Activated B cell treated with CpG ODN at 0.5 μM for 24 hours (primary cell): ENCODE data around the gene ANAPC2. TPM values are rescaled to one million over a fixed set of nuclear protein-coding genes. Genes with fewer than 3 reads are reported as not detected.

Experiments
- ATAC-seq: fragments of 200-7000 bp; cut with Tn5 transposase; one replicate; pipeline ENCODE4 v1.10.0; 2021; ENCODE audit warnings: low read depth, mild to moderate bottlenecking, moderate library complexity
- CTCF ChIA-PET: fragments of 350-600 bp; sonication (Branson Sonifier 250); formaldehyde crosslinking; loops from one replicate; lab custom pipeline; 2021; ENCODE audit warnings: antibody characterized with exemption; lab: Charles Lee
- POLR2A ChIA-PET: fragments of 350-600 bp; sonication (Branson Sonifier 250); formaldehyde crosslinking; loops from one replicate; lab custom pipeline; 2021; ENCODE audit warnings: antibody characterized with exemption; lab: Charles Lee
- DNase-seq: peaks from one replicate; pipeline ENCODE4 v3.0.0; 2022
- H3K27ac Mint-ChIP-seq: one replicate; pipeline ENCODE4 v1.8.0; 2020; ENCODE audit warnings: mixed read lengths
- H3K27me3 Mint-ChIP-seq: one replicate; pipeline ENCODE4 v1.8.0; 2021; ENCODE audit warnings: mixed read lengths
- H3K36me3 Mint-ChIP-seq: one replicate; pipeline ENCODE4 v1.8.0; 2021; ENCODE audit warnings: low read depth, mixed read lengths
- H3K4me1 Mint-ChIP-seq: one replicate; pipeline ENCODE4 v1.8.0; 2021; ENCODE audit warnings: mixed read lengths
- H3K4me3 Mint-ChIP-seq: one replicate; pipeline ENCODE4 v1.8.0; 2020; ENCODE audit warnings: mild to moderate bottlenecking, mixed read lengths
- H3K9me3 Mint-ChIP-seq: one replicate; pipeline ENCODE4 v1.8.0; 2020; ENCODE audit warnings: mixed read lengths
- intact Hi-C: fragments of 100-400 bp; cut with micrococcal nuclease; formaldehyde crosslinking; loops from one replicate; pipeline ENCODE4 v1.15.1; 2024
- total RNA-seq: library from RNA; stranded (reverse); gene quantifications from 2 replicates; pipeline ENCODE4 v1.2.3, GENCODE V29; 2022
- TF ChIP-seq, protein P1 (sequence below): fragments of 200-600 bp; IDR thresholded peaks from one replicate; pipeline ENCODE4 v1.8.0; 2022; ENCODE audit warnings: antibody characterized with exemption, mild to moderate bottlenecking

Gene ANAPC2
- total RNA-seq, 1 donor from 2014 or later, result 93.9 TPM

DNA sequence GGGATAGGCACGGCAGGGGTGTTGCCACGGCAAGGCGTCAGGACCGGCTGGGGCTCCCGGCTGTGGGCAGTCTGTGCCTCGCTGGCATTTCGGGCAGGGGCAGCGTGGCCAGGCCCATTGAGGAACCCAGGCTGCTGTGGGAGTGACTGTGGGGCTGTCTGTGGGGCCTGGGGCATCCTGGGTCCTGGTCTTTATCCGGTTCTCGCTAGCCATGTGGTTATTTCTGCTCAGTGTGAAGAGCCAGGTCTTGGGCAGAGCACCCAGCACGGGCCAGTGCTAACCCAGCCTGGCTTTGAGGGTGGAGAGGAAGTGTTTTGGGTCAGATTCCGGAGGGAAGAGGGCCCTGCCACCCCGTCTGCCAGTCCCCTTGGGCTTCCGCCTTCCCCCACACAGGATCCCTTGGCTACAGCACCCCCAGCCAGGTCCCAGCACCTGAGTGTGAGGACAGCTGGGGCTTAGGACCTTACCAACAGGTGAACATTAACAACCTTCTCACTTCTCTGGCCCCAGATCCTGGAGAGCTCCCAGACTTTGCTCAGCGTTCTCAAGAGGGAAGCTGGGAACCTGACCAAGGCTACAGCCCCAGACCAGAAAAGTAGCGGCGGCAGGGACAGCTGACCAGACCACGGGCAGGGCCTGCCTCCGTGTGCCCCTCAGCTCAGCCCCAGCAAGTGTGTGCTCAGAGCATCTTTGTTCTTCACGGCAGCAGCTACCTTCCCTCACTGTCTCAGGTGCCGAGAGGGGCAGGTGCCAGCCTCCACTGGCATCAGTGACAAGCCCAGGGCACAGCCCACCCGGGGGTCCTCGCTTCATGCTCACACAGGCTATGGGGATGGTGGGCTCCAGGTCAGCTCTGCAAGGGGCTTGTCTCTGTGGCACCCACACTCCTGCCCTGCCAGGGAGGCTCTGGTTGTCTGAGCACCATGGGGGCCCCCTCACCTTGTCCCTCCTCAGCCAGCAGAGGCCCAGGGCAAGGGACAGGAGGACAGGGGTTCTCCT is 1.2 kb upstream of the ANAPC2 start:
- intact Hi-C loops, result loop anchor here (1.0 kb wide), 1 partner anchor 38 kb away; the partner anchor contains the start of gene RNF224
- CTCF ChIA-PET, result interaction anchor here (0.9 to 2.0 kb wide), 10 partner anchors 12 to 143 kb away, joined by 3 to 13 read pairs (median 5); partner anchors contain the start of genes MAN1B1, RNF224 and TPRN
- H3K4me3 Mint-ChIP-seq, result peak overlapping the region; percentile 91
- DNase-seq (no peak), ATAC-seq (no peak)
- peaks cover 36% of the 10 kb centered on the region for H3K4me1 Mint-ChIP-seq
- H3K27me3 Mint-ChIP-seq, result no peaks in the 10 kb centered on the region
- no peaks in the 10 kb centered on the region for H3K9me3 Mint-ChIP-seq
- peak overlapping the region; percentile 91 for H3K27ac Mint-ChIP-seq
- H3K36me3 Mint-ChIP-seq, result peaks cover 43% of the 10 kb centered on the region
- TF ChIP-seq, protein P1, sequence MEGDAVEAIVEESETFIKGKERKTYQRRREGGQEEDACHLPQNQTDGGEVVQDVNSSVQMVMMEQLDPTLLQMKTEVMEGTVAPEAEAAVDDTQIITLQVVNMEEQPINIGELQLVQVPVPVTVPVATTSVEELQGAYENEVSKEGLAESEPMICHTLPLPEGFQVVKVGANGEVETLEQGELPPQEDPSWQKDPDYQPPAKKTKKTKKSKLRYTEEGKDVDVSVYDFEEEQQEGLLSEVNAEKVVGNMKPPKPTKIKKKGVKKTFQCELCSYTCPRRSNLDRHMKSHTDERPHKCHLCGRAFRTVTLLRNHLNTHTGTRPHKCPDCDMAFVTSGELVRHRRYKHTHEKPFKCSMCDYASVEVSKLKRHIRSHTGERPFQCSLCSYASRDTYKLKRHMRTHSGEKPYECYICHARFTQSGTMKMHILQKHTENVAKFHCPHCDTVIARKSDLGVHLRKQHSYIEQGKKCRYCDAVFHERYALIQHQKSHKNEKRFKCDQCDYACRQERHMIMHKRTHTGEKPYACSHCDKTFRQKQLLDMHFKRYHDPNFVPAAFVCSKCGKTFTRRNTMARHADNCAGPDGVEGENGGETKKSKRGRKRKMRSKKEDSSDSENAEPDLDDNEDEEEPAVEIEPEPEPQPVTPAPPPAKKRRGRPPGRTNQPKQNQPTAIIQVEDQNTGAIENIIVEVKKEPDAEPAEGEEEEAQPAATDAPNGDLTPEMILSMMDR, result no peak
- POLR2A ChIA-PET, result interaction anchor here (0.7 to 4.4 kb wide), 23 partner anchors 8 to 463 kb away, joined by 3 to 49 read pairs (median 8); partner anchors contain the start of genes CYSRT1, MAN1B1, NDOR1 and RNF208

DNA sequence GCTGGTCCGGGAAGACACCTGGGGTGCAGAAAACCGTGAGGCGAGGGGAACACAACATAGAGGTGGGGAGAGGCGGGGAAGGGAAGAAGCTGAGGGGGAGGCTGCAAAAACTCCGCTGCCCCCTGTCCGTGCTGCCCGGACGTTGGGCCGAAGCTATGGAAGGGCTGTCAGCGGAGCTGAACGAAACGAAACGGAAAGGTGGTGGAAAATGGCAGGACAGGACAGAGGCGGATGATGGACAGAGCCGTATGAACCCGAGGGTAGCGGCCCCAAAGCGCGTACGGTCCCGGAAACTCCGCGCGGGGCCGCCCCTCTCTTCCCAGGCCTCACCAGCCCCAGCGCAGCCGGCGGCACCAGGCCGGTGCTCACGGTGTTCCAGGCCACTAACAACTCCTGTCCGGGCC is 272 bp downstream of the ANAPC2 start:
- TF ChIP-seq, protein P1, result no peak
- intact Hi-C loops, result loop anchor here (1.0 kb wide), 6 partner anchors 12 to 70 kb away; partner anchors contain the start of genes NDOR1, TMEM203 and TPRN
- Mint-ChIP-seq H3K9me3 (no peaks in the 10 kb centered on the region), H3K27me3 (no peaks in the 10 kb centered on the region), H3K27ac (peak overlapping the region; percentile 90), H3K36me3 (peaks cover 59% of the 10 kb centered on the region), H3K4me3 (peak overlapping the region; percentile 92), H3K4me1 (peaks cover 36% of the 10 kb centered on the region)
- CTCF ChIA-PET, result interaction anchor here (0.6 to 2.0 kb wide), 6 partner anchors 14 to 102 kb away, joined by 3 to 13 read pairs (median 6); partner anchors contain the start of genes MAN1B1, RNF224 and TPRN
- POLR2A ChIA-PET, result interaction anchor here (1.0 to 4.4 kb wide), 15 partner anchors 10 to 461 kb away, joined by 3 to 49 read pairs (median 10); partner anchors contain the start of genes CYSRT1, MAN1B1, NDOR1 and RNF208
- ATAC-seq (no peak), DNase-seq (no peak)

DNA sequence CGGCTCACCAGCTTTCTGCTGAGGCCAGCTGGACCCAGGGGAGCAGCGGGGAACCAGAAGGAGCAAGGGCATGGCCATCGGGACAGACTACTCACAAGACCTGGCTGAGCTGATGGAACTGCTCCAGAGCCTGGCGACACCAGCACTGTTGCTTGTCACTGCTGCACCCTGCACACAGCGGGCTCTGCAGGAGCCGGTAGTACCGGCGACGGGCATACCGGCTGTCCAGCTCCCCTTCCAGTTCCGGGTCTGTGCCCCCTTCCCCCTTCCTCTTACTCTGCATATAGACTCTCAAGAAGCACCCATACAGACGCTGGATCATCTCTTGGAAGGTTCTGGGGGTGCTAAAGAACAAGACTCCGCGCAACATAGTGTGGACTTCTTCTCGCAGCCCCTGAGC is 974 bp downstream of the ANAPC2 start:
- peaks cover 36% of the 10 kb centered on the region for H3K4me1 Mint-ChIP-seq

DNA sequence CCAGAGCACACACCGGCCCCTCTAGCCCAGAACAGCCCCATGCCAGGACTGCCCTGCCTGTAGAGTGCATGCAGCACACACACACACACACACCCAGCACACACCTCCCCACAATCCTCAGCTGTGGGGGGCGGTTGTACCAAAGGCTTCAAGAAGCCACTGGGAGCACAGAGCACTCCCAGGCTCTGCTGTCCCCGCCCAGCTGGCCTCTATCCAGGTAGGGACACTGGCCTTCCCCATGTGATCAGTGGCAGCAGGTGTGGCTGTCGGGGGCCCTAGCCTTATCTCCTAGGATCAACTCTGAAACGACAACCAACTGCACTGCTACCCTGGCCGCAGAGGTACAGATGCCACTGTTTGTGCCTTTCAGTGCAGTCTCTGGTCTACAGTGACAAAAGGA is 2.0 kb downstream of the ANAPC2 start:
- CTCF ChIA-PET, result no interaction called here
- TF ChIP-seq, protein P1, result no peak
- POLR2A ChIA-PET, result no interaction called here
- Mint-ChIP-seq H3K27ac (no peak overlapping the region), H3K9me3 (no peaks in the 10 kb centered on the region), H3K4me1 (peaks cover 36% of the 10 kb centered on the region), H3K27me3 (no peaks in the 10 kb centered on the region), H3K4me3 (peak overlapping the region; percentile 42), H3K36me3 (peaks cover 71% of the 10 kb centered on the region)
- intact Hi-C loops, result no loop called here
- no peak for ATAC-seq
- DNase-seq, result no peak

More for the DNA sequence above, 974 bp downstream of the ANAPC2 start:
- H3K9me3 Mint-ChIP-seq, result no peaks in the 10 kb centered on the region
- DNase-seq (no peak), ATAC-seq (no peak)
- ChIA-PET POLR2A (interaction anchor here (1.0 to 4.4 kb wide), 10 partner anchors 11 to 58 kb away, joined by 3 to 49 read pairs (median 18); partner anchors contain the start of genes CYSRT1, NDOR1, RNF208 and TMEM203), CTCF (interaction anchor here (0.6 kb wide), 1 partner anchor 57 kb away, joined by 3 read pairs; no protein-coding TSS in a partner anchor)
- H3K27me3 Mint-ChIP-seq, result no peaks in the 10 kb centered on the region
- H3K36me3 Mint-ChIP-seq, result peaks cover 65% of the 10 kb centered on the region
- peak overlapping the region; percentile 90 for H3K27ac Mint-ChIP-seq
- peak overlapping the region; percentile 92 for H3K4me3 Mint-ChIP-seq
- intact Hi-C loops, result no loop called here
- TF ChIP-seq, protein P1, result no peak
